Right hindlimb (tissue), 1 donor: Measurements from ENCODE around the gene LRFN2.
A peak's percentile ranks its signal among the peaks of the same experiment; 100 is the strongest.

Source experiments
- DNase-seq: peaks from one replicate; pipeline ENCODE4 v3.0.0-alpha.2; 2018

Gene LRFN2

GRCh38 chr6:40511884-40512283 lies 75.3 kb downstream of the LRFN2 start:
- DNase-seq = no peak

DNA sequence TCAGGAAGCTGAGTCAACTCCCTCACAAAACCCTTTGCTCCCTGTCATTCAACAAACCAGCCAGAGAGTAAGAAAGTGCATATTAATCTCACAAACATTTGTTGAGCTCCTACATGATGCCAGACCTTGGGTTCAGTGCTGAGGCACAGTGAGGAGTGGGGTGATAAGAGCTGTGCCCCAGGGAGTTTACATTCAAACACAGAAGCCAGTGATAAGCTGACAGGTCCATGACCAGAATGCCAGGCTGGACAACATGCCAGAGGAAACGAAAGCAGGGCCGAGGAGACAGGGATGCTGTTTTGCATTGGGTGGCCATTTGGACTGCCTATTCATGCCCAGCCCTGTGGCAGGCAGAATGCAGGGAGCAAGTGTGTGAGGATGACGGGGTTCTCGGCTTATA lies 76.7 kb downstream of the LRFN2 start:
- DNase-seq = no peak

- DNase-seq = no peak
Measured at GRCh38 chr6:40509716-40510260, 77.4 kb downstream of the LRFN2 start.

DNA sequence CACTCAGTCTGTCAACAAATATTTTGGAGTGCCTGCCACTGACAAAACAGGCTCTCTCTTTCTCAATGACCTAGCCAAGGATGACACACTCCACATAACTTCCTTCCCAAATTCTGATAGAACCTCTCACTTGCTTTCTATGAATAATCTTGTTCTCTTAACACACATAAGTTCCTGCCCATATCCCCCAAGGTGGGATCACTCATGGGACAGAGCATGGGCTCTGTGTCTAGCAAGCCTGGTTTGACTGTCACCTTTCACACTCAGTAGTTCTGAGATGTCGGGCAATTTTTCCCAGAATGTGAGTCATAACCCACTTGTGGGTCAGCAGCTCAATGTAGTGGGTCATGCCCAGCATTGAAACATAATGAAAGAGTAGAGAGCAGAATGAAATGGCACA lies 78.1 kb downstream of the LRFN2 start:
- no peak for DNase-seq

GRCh38 chr6:40506954-40507353 lies 80.2 kb downstream of the LRFN2 start:
- no peak for DNase-seq

GRCh38 chr6:40505191-40505810 lies 81.9 kb downstream of the LRFN2 start:
- no peak for DNase-seq

DNA sequence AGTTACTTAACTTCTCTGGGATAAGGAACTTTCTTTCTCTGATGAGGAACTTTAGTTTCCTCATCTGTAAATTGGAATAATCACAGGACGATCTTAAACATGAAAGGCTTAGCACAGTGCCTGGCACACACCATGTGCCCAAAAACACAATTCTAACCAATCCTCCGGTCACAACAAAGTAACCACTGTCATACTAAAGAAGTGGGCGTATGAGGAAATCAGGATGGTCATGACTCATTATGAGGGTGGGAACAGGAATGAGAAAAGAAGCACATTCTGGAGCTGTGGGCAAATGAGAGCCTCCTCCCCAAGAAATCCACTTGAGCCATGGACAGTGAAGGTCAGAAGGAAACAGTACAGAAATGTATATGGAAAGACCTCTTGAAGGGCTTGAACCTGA lies 82.9 kb downstream of the LRFN2 start:
- DNase-seq = no peak

DNA sequence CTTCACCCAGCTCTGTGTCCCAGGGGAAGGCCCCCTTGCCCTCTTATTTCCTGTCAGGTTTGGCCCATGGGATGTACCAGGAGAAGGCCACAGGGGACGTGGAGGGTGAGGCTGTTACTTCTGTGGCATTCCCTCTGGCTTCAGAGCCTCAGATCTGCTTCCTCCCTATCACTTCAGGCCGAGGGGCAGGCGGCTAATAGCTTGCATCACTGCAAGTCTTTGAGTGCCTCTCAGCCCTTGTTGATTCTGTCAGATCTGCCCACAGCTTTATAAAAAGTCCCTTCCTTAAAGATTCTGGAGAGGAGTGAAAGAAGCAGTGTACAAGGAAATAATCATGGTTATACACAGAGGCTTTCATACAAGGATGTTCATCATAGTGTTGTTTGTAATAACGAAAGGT lies 86.9 kb downstream of the LRFN2 start:
- no peak for DNase-seq

DNA sequence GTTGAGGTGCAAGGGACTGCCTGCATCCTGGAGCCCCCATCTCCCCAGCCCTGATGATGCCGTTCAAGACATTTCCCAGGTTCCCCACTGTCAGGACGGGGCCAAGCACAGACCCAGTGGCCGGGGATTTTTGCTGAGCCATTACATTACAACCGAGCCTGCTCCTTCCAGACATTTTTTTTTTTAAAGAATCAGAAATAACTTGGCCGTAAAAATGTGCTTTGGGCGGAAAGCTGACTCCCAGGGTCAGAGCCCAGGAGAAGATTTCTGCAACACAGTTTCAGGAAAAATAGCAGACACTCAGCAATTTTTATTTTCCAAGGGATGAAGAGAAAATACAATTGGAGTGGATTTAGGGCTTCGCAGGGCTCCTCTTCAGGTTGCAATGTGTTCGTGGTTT lies 87.9 kb downstream of the LRFN2 start:
- DNase-seq = peak; percentile 73

GRCh38 chr6:40498148-40498547 lies 89.0 kb downstream of the LRFN2 start:
- no peak for DNase-seq

- DNase-seq = peak; percentile 67
Measured at GRCh38 chr6:40492187-40492586, 95.0 kb downstream of the LRFN2 start.

DNA sequence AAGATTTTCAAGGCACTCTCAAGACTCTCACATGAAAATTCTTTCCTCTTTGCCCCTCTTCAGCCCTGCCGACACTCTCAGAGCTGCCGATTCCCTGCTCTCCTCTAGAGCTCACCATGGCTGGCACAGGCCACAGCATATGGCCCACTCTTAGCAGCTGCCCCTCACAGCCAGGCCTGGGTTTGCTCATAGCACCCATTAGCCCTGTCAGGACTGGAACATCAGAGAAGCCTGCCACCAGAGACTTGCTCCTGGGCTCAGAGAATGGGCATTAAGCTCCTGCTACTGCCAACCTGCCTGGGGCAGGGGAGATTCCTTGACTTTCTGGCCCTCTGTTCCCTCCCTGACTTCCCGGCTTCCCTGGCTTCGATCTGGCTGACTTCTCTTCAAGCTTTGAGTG lies 96.7 kb downstream of the LRFN2 start:
- DNase-seq = no peak

DNA sequence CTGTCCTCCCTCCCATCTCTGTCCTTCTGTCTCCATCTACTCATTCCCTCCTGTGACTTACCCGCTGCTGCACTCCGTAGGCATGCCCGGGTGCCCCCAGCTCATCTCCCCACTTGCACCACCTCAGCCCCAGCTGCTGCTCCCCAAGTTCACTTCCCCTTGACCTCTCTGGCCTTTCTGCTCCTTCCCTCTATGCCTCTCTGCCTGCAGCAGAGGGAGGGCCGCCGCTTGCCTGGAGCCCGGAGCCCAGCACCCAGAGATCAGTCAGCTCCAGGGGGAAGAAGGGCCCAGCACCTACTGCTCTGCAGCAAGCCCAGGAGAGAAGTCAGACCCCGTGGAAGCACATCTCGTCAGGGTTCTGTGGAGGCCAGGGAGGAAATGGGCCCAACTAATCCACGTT lies 97.4 kb downstream of the LRFN2 start:
- DNase-seq = no peak

- no peak for DNase-seq
Measured at GRCh38 chr6:40486576-40486975, 100.6 kb downstream of the LRFN2 start.

GRCh38 chr6:40485795-40486194 lies 101.4 kb downstream of the LRFN2 start:
- no peak for DNase-seq

GRCh38 chr6:40485300-40485699 lies 101.9 kb downstream of the LRFN2 start:
- DNase-seq = no peak

DNA sequence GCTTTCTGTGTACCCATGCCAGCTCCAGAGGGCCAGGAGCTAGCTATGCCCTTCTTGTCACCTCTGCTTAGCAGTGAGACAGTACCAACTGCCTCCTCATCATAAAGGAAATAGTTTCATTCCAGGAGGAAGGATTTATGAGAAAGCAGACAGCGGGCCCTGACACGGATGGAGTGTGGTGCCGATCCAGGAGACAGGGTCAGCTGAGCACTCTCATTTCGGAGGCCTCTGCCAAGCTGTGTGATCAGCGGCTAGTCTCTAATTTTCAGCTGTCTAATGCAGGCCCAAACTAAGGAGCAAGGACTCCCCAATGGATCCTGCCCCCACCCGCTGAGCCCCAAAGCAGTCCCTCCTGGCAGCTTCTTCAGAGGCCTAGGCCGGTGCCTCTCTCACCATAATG lies 103.1 kb downstream of the LRFN2 start:
- DNase-seq = no peak

GRCh38 chr6:40482532-40482931 lies 104.6 kb downstream of the LRFN2 start:
- DNase-seq = peak; percentile 38

DNA sequence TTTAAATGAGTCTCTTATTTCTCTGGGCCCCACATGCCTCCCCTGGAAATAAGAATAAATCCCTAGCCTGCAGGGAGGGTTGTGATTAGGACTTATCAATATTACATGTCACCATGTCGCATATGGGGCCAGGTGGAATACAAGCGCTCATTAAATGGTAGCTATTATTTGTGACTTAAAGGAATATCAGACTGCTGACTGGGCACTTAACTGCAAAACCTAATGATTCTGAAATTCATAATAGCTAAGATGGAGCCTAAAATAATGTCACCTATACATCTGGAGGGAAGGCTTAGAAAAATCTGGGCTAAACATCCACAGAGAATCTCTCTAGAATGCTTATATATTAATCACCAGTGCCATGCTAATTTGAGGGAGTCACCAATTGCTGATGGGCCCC lies 106.5 kb downstream of the LRFN2 start:
- DNase-seq = no peak

DNA sequence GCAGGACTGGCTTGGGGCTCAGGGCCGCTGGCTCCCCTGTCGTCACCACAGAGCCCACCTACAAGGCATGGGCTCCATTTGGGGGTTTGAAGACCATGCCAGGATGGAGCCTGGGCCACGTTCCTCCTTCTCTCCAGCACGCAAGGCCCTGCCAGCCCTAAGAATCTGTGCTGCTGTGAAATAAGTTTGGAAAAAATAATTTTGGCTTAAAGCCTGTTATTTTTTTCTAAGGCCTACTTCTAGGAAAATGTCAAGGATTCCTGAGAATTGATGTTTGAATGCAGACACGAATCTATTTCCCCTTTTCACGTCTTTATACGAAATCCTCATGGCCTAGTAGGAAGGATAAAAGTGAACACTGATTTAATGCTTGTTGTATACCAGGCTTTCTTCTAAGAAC lies 107.5 kb downstream of the LRFN2 start:
- DNase-seq = peak; percentile 42

- no peak for DNase-seq
Measured at GRCh38 chr6:40477246-40478126, 109.7 kb downstream of the LRFN2 start.

- DNase-seq = no peak
Measured at GRCh38 chr6:40476673-40477072, 110.5 kb downstream of the LRFN2 start.

- no peak for DNase-seq
Measured at GRCh38 chr6:40474937-40475336, 112.2 kb downstream of the LRFN2 start.

DNA sequence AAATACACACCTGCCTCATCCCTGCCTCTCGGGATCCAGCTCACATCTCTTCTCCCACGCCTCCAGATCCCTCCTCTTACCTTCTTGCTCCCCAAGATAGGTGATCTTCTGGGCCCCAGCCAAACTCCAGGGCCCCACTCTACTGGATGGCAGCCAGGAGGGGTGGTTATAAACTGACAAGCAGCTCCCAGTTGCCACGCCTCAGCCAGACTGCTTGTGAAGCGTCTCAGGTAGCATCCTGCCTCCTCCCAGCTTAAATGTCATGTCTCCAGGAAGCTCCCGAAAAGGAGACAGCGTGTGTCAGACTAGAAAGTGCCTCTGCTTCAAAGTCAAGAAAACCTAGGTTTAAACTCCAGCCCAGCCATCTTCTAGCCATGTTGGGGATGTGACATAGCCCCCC lies 114.1 kb downstream of the LRFN2 start:
- no peak for DNase-seq
